Adipocyte (in vitro differentiated cells): Measurements from ENCODE around the gene TMEM165.
A peak's percentile ranks its signal among the peaks of the same experiment; 100 is the strongest.

ENCODE experiments used
- DNase-seq: peaks from one replicate; pipeline ENCODE4 v3.0.0-alpha.2; 2015; ENCODE audit warnings: low read depth
- H3K27me3 ChIP-seq: replicated peaks from 2 replicates; pipeline ENCODE4 v1.7.0; 2013; ENCODE audit warnings: mild to moderate bottlenecking, low read length, moderate library complexity; ENCODE audit not compliant: control insufficient read depth, insufficient read depth
- H3K36me3 ChIP-seq: 2 replicates; pipeline ENCODE4 v1.7.0; 2013; ENCODE audit warnings: low read length, mild to moderate bottlenecking, moderate library complexity; ENCODE audit not compliant: control insufficient read depth, insufficient read depth, severe bottlenecking
- H3K4me1 ChIP-seq: 2 replicates; pipeline ENCODE4 v1.7.0; 2013; ENCODE audit warnings: mild to moderate bottlenecking, low read length, moderate library complexity; ENCODE audit not compliant: control insufficient read depth, insufficient read depth
- H3K4me3 ChIP-seq: 2 replicates; pipeline ENCODE4 v1.7.0; 2013; ENCODE audit warnings: mild to moderate bottlenecking, low read length, moderate library complexity
- H3K9ac ChIP-seq: 2 replicates; pipeline ENCODE4 v1.7.0; 2013; ENCODE audit warnings: mild to moderate bottlenecking, low read length, moderate library complexity
- H3K9me3 ChIP-seq: 2 replicates; pipeline ENCODE4 v1.7.0; 2013; ENCODE audit warnings: mild to moderate bottlenecking, low read length, moderate library complexity; ENCODE audit not compliant: control insufficient read depth

The TMEM165 gene

GRCh38 chr4:55468724-55469123 is 73.0 kb downstream of the TMEM165 start:
- Histone ChIP-seq H3K9ac (no peak overlapping the region), H3K36me3 (peaks cover 58% of the 10 kb centered on the region)

GRCh38 chr4:55469979-55470378 is 74.2 kb downstream of the TMEM165 start:
- no peak overlapping the region for H3K4me3 ChIP-seq
- no peak for DNase-seq
- peaks cover 3% of the 10 kb centered on the region for H3K4me1 ChIP-seq
- H3K36me3 ChIP-seq = peaks cover 58% of the 10 kb centered on the region
- no peak overlapping the region for H3K9ac ChIP-seq
- H3K9me3 ChIP-seq = peaks cover 6% of the 10 kb centered on the region
- no peaks in the 10 kb centered on the region for H3K27me3 ChIP-seq

More at GRCh38 chr4:55468724-55469123, 73.0 kb downstream of the TMEM165 start:
- H3K9me3 ChIP-seq = no peaks in the 10 kb centered on the region
- peak; percentile 36 for DNase-seq
- no peaks in the 10 kb centered on the region for H3K27me3 ChIP-seq
- no peaks in the 10 kb centered on the region for H3K4me1 ChIP-seq
- H3K4me3 ChIP-seq = no peak overlapping the region
